K562 (cell line): ENCODE data around the gene KTI12. TPM values are rescaled to one million over a fixed set of nuclear protein-coding genes. Genes with fewer than 3 reads are reported as not detected.

ENCODE experiments used
- CBX2 ChIP-seq: fragments of 200-600 bp; sonication (generic); IDR thresholded peaks from one replicate; pipeline ENCODE4 v1.6.1; 2012; ENCODE audit warnings: mild to moderate bottlenecking, low read length, inconsistent platforms; ENCODE audit not compliant: insufficient read depth, poor library complexity, severe bottlenecking
- FOXK1 ChIP-seq: sonication (generic); formaldehyde crosslinking; IDR thresholded peaks from 2 replicates; pipeline ENCODE4 v1.8.0; 2022; ENCODE audit warnings: missing genetic modification reagents, mild to moderate bottlenecking, borderline replicate concordance
- HDAC6 ChIP-seq: IDR thresholded peaks from 2 replicates; pipeline ENCODE4 v1.6.1; 2012; ENCODE audit warnings: low read depth, mild to moderate bottlenecking, control low read depth, inconsistent platforms, low read length, moderate library complexity
- NR2C1 ChIP-seq, 2 experiments: fragments of 450-650 bp; IDR thresholded peaks; 2 replicates each; pipeline ENCODE4 v1.6.1; 2017; ENCODE audit warnings: mild to moderate bottlenecking in 2 of 2, antibody characterized with exemption in 1 of 2, inconsistent platforms in 1 of 2, missing compliant biosample characterization in 1 of 2, missing genetic modification characterization in 1 of 2
- RCOR1 ChIP-seq, 2 experiments: IDR thresholded peaks; 2 replicates each; pipeline ENCODE4 v1.6.1; 2012; ENCODE audit warnings: low read depth in 2 of 2, low read length in 2 of 2, borderline replicate concordance in 1 of 2, improper control_type of control experiment in 1 of 2
- RHOXF2B ChIP-seq: fragments of 250-450 bp; sonication (Bioruptor Pico); conservative IDR thresholded peaks from 2 replicates; pipeline ENCODE4 v1.5.1; 2021
- SREBF1 ChIP-seq: fragments of 150-350 bp; IDR thresholded peaks from 2 replicates; pipeline ENCODE4 v1.6.1; 2014; ENCODE audit warnings: antibody characterized with exemption, low read depth, low read length, borderline replicate concordance
- SRF ChIP-seq, 2 experiments: fragments of 250-450, 450-650 bp in 1 of 2; sonication (Bioruptor Pico) in 1 of 2; sonication (generic) in 1 of 2; formaldehyde crosslinking; IDR thresholded peaks; 2 replicates each; pipeline versions ENCODE4 v1.5.0 to v1.5.1; 2020 to 2022; ENCODE audit warnings: mild to moderate bottlenecking in 1 of 2, missing genetic modification reagents in 1 of 2
- U2AF2 ChIP-seq: fragments of 200-400 bp; formaldehyde crosslinking; optimal IDR thresholded peaks from 2 replicates; pipeline ENCODE3; 2017; ENCODE audit warnings: low read depth, mild to moderate bottlenecking, low read length
- ZBTB11 ChIP-seq, 3 experiments: fragments of 200-800 bp in 1 of 3; fragments of 250-450 bp in 1 of 3; fragments of 450-650 bp in 1 of 3; sonication (Bioruptor Pico) in 1 of 3; sonication (Bioruptor generic) in 1 of 3; formaldehyde crosslinking in 1 of 3; IDR thresholded peaks; 2 replicates each; pipeline versions ENCODE4 v1.6.1 to v1.8.0; 2016 to 2022; ENCODE audit warnings: mild to moderate bottlenecking in 2 of 3, missing genetic modification characterization in 2 of 3, missing compliant biosample characterization in 1 of 3, moderate library complexity in 1 of 3
- ZNF766 ChIP-seq: fragments of 200-800 bp; sonication (Bioruptor generic); conservative IDR thresholded peaks from 2 replicates; pipeline ENCODE4 v1.6.1; 2016; ENCODE audit warnings: missing genetic modification characterization, missing compliant biosample characterization
- polyA plus RNA-seq, 8 experiments: library from polyadenylated mRNA; depleted of rRNA in 4 of 8; stranded (reverse) in 5 of 8; unstranded in 3 of 8; fragments of >200 nt; fragmentation: Nextera tagmentation in 2 of 8; fragmentation: Illumina TruSeq in 1 of 8; extraction: Ambion mirVana in 2 of 8; extraction: Trizol in 1 of 8; gene quantifications; 2 replicates each; pipeline versions ENCODE4 v1.2.1 to v1.2.3, GENCODE V29; 2011 to 2014; ENCODE audit warnings: inconsistent platforms in 1 of 8, missing spikeins in 1 of 8
- total RNA-seq, 7 experiments: library from RNA; depleted of rRNA in 6 of 7; stranded (reverse); fragments of >200 nt in 6 of 7; fragmentation: Illumina TruSeq in 2 of 7; extraction: Trizol in 2 of 7; gene quantifications; 2 replicates each; pipeline versions ENCODE4 v1.2.1 to v1.2.3, GENCODE V29; 2011 to 2021; ENCODE audit warnings: low replicate concordance in 1 of 7
- TF ChIP-seq, protein P1 (sequence below): fragments of 450-650 bp; IDR thresholded peaks from 2 replicates; pipeline ENCODE4 v1.6.1; 2016; ENCODE audit warnings: missing biosample characterization, missing genetic modification characterization
- TF ChIP-seq, protein P2 (sequence below), 2 experiments: fragments of 450-650 bp; IDR thresholded peaks; 2 replicates each; pipeline ENCODE4 v1.6.1; 2016
- TF ChIP-seq, protein P3 (sequence below), 2 experiments: fragments of 450-650 bp in 1 of 2; IDR thresholded peaks; 2 replicates each; pipeline ENCODE4 v1.6.1; 2011 to 2017; ENCODE audit warnings: low read depth in 2 of 2, antibody characterized with exemption in 1 of 2, borderline replicate concordance in 1 of 2, low read length in 1 of 2, mild to moderate bottlenecking in 1 of 2, mixed read lengths in 1 of 2; ENCODE audit not compliant: control insufficient read depth in 1 of 2

Gene KTI12
- total and polyA plus RNA-seq, 9 of the 15 experiments (the other 6 are each of a cell fraction or from before 2014, with no cell fraction given): 3.1 to 22.8 (median 11.6) TPM

DNA sequence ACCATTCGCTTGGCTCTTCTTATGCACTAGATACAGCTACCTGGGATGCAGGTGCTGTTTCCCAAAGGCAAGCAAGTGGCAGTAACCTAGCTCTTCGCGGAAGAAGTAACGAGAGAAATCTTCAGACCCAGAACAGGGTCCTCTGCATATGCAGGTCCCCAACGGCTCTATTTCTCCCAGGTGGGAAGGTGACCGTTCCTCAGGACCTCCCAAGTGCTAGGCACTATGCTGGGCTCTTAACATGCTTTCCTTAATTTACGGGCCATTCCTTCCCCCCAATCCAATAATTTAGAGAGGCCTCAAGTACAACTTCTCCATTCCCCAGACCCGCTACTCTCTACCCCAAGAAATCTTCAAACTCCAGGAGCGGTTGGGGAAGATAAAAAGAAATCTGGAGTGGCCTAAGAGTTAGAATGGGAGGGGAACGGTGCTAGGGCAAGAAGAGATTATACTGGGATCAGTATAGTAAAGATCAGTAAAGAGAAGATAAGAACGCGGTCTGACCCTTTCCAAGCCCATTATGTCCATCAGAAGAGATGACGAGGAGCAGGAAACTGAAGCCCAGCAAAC lies 21.0 kb upstream of the KTI12 start (continued):
- TF ChIP-seq ZBTB11 (CRISPR knock-in tag; IDR thresholded peaks at IDR 0.05) (no peak), RHOXF2B (CRISPR knock-in tag) (no peak), RCOR1 (IDR thresholded peaks at IDR 0.05; ENCODE audit: borderline replicate concordance in 1 of 2, low read depth in 2 of 2, low read length in 2 of 2) (peak in 1 of 2 experiments; percentile 53; a peak in 1 of 4 replicates), SREBF1 (no peak), SRF (CRISPR knock-in tag; IDR thresholded peaks at IDR 0.05) (0 out of 4 replicates have a peak, but pooled peaks of 1 of the 2 experiments have one; percentile 38), CBX2 (no peak), NR2C1 (IDR thresholded peaks at IDR 0.05) (peak; percentile 32; the same call in 1 of the 2 replicates), NR2C1 (tag; IDR thresholded peaks at IDR 0.05) (no peak), HDAC6 (no peak), ZNF766 (CRISPR knock-in tag) (peak; percentile 51; the same call in 1 of the 2 replicates), FOXK1 (no peak), U2AF2 (no peak)
- TF ChIP-seq, protein P1, sequence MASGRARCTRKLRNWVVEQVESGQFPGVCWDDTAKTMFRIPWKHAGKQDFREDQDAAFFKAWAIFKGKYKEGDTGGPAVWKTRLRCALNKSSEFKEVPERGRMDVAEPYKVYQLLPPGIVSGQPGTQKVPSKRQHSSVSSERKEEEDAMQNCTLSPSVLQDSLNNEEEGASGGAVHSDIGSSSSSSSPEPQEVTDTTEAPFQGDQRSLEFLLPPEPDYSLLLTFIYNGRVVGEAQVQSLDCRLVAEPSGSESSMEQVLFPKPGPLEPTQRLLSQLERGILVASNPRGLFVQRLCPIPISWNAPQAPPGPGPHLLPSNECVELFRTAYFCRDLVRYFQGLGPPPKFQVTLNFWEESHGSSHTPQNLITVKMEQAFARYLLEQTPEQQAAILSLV (tag): no peak
- TF ChIP-seq, protein P2, sequence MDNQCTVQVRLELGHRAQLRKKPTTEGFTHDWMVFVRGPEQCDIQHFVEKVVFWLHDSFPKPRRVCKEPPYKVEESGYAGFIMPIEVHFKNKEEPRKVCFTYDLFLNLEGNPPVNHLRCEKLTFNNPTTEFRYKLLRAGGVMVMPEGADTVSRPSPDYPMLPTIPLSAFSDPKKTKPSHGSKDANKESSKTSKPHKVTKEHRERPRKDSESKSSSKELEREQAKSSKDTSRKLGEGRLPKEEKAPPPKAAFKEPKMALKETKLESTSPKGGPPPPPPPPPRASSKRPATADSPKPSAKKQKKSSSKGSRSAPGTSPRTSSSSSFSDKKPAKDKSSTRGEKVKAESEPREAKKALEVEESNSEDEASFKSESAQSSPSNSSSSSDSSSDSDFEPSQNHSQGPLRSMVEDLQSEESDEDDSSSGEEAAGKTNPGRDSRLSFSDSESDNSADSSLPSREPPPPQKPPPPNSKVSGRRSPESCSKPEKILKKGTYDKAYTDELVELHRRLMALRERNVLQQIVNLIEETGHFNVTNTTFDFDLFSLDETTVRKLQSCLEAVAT (IDR thresholded peaks at IDR 0.05): no peak
- TF ChIP-seq, protein P3, sequence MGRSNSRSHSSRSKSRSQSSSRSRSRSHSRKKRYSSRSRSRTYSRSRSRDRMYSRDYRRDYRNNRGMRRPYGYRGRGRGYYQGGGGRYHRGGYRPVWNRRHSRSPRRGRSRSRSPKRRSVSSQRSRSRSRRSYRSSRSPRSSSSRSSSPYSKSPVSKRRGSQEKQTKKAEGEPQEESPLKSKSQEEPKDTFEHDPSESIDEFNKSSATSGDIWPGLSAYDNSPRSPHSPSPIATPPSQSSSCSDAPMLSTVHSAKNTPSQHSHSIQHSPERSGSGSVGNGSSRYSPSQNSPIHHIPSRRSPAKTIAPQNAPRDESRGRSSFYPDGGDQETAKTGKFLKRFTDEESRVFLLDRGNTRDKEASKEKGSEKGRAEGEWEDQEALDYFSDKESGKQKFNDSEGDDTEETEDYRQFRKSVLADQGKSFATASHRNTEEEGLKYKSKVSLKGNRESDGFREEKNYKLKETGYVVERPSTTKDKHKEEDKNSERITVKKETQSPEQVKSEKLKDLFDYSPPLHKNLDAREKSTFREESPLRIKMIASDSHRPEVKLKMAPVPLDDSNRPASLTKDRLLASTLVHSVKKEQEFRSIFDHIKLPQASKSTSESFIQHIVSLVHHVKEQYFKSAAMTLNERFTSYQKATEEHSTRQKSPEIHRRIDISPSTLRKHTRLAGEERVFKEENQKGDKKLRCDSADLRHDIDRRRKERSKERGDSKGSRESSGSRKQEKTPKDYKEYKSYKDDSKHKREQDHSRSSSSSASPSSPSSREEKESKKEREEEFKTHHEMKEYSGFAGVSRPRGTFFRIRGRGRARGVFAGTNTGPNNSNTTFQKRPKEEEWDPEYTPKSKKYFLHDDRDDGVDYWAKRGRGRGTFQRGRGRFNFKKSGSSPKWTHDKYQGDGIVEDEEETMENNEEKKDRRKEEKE (IDR thresholded peaks at IDR 0.05; ENCODE audit: borderline replicate concordance in 1 of 2, control insufficient read depth in 1 of 2, low read depth in 2 of 2, low read length in 1 of 2): no peak
